GM23338 (cell line): Measurements from ENCODE around the gene CHST13. TPM values are rescaled to one million over a fixed set of nuclear protein-coding genes. Genes with fewer than 3 reads are reported as not detected.

Experiments
- ATAC-seq: fragments of 200-7000 bp; cut with Tn5 transposase; 3 replicates; pipeline ENCODE4 v1.9.1; 2020
- DNase-seq: peaks from one replicate; pipeline ENCODE4 v3.0.0-alpha.2; 2015; ENCODE audit warnings: low spot score
- H2AFZ ChIP-seq: fragments of 200-600 bp; sonication (generic); 2 replicates; pipeline ENCODE4 v1.8.0; 2016; ENCODE audit warnings: antibody characterized with exemption, mild to moderate bottlenecking, moderate library complexity
- H3F3A ChIP-seq: fragments of 200-600 bp; sonication (generic); replicated peaks from 2 replicates; pipeline ENCODE4 v1.8.0; 2017; ENCODE audit warnings: antibody characterized with exemption, mixed run types, low read depth
- H3K27ac ChIP-seq: fragments of 200-600 bp; sonication (generic); 2 replicates; pipeline ENCODE4 v1.6.1; 2016; ENCODE audit warnings: low read depth
- H3K27me3 ChIP-seq: fragments of 200-600 bp; sonication (generic); 2 replicates; pipeline ENCODE4 v1.8.0; 2016; ENCODE audit warnings: mild to moderate bottlenecking, mixed run types, moderate library complexity; ENCODE audit not compliant: insufficient read depth
- H3K36me3 ChIP-seq: fragments of 200-600 bp; sonication (generic); 2 replicates; pipeline ENCODE4 v1.8.0; 2016; ENCODE audit warnings: mild to moderate bottlenecking; ENCODE audit not compliant: insufficient read depth
- H3K4me1 ChIP-seq: fragments of 200-600 bp; sonication (generic); 2 replicates; pipeline ENCODE4 v1.8.0; 2016; ENCODE audit warnings: mild to moderate bottlenecking, moderate library complexity; ENCODE audit not compliant: insufficient read depth
- H3K4me2 ChIP-seq: fragments of 200-600 bp; sonication (generic); 2 replicates; pipeline ENCODE4 v1.7.1; 2017; ENCODE audit warnings: mixed run types
- H3K4me3 ChIP-seq: fragments of 200-600 bp; sonication (generic); 2 replicates; pipeline ENCODE4 v1.6.1; 2016; ENCODE audit warnings: mixed run types
- H3K79me2 ChIP-seq: fragments of 200-600 bp; sonication (generic); replicated peaks from 2 replicates; pipeline ENCODE4 v1.8.0; 2017; ENCODE audit warnings: mild to moderate bottlenecking; ENCODE audit not compliant: insufficient read depth
- H3K9me2 ChIP-seq: fragments of 200-600 bp; sonication (generic); 2 replicates; pipeline ENCODE4 v1.8.0; 2017; ENCODE audit not compliant: insufficient read depth
- H4K20me1 ChIP-seq: fragments of 200-600 bp; sonication (generic); replicated peaks from 2 replicates; pipeline ENCODE4 v1.8.0; 2017; ENCODE audit warnings: mild to moderate bottlenecking; ENCODE audit not compliant: insufficient read depth
- H3K27ac Mint-ChIP-seq: 2 replicates; pipeline ENCODE4 v1.8.0; 2020; ENCODE audit warnings: inconsistent platforms, mild to moderate bottlenecking, moderate library complexity, mixed read lengths
- H3K27me3 Mint-ChIP-seq: 3 replicates; pipeline ENCODE4 v1.8.0; 2022; ENCODE audit warnings: low read depth, mild to moderate bottlenecking, moderate library complexity, mixed read lengths, inconsistent platforms; ENCODE audit not compliant: insufficient read depth, poor library complexity
- H3K36me3 Mint-ChIP-seq: 3 replicates; pipeline ENCODE4 v1.8.0; 2021; ENCODE audit warnings: low read depth, mild to moderate bottlenecking, inconsistent platforms, moderate library complexity, mixed read lengths
- H3K4me1 Mint-ChIP-seq: 3 replicates; pipeline ENCODE4 v1.8.0; 2020; ENCODE audit warnings: mild to moderate bottlenecking, inconsistent platforms, mixed read lengths
- H3K4me3 Mint-ChIP-seq: 3 replicates; pipeline ENCODE4 v1.8.0; 2021; ENCODE audit warnings: moderate library complexity, mild to moderate bottlenecking, inconsistent platforms, mixed read lengths
- H3K9me3 Mint-ChIP-seq: 3 replicates; pipeline ENCODE4 v1.8.0; 2020; ENCODE audit warnings: moderate library complexity, mild to moderate bottlenecking, inconsistent platforms, mixed read lengths
- CREB1 ChIP-seq: fragments of 250-450 bp; sonication (Bioruptor Pico); IDR thresholded peaks from 2 replicates; pipeline ENCODE4 v1.5.0; 2020; ENCODE audit warnings: low read depth, mild to moderate bottlenecking, moderate library complexity
- NANOG ChIP-seq: IDR thresholded peaks from 2 replicates; pipeline ENCODE4 v1.6.1; 2016; ENCODE audit warnings: antibody characterized with exemption, borderline replicate concordance
- POLR2AphosphoS5 ChIP-seq: IDR thresholded peaks from 2 replicates; pipeline ENCODE4 v1.6.1; 2016; ENCODE audit warnings: antibody characterized with exemption, low read depth
- STAT1 ChIP-seq: IDR thresholded peaks from one replicate; pipeline ENCODE4 v1.6.1; 2016; ENCODE audit warnings: antibody characterized with exemption; ENCODE audit not compliant: unreplicated experiment
- ZNF114 ChIP-seq: fragments of 250-450 bp; sonication (Bioruptor Pico); IDR thresholded peaks from 2 replicates; pipeline ENCODE4 v1.5.0; 2020; ENCODE audit warnings: mild to moderate bottlenecking, moderate library complexity
- polyA plus RNA-seq: library from polyadenylated mRNA; unstranded; fragments of >200 nt; fragmentation: Nextera tagmentation; extraction: Ambion mirVana; gene quantifications from 2 replicates; pipeline ENCODE4 v1.2.1, GENCODE V29; 2016
- total RNA-seq: library from RNA; depleted of rRNA; stranded (reverse); fragments of >200 nt; shearing (Covaris generic); gene quantifications from 2 replicates; pipeline ENCODE4 v1.2.3, GENCODE V29; 2014
- TF ChIP-seq, protein P1 (sequence below): fragments of 250-450 bp; sonication (Bioruptor Pico); IDR thresholded peaks from 2 replicates; pipeline ENCODE4 v1.5.0; 2020; ENCODE audit warnings: mild to moderate bottlenecking, moderate library complexity
- TF ChIP-seq, protein P2 (sequence below), 2 experiments: fragments of 200-600 bp in 1 of 2; sonication (generic) in 1 of 2; conservative IDR thresholded peaks; 2 replicates each; pipeline versions ENCODE4 v1.5.1 to v1.6.1; 2016 to 2017; ENCODE audit warnings: antibody characterized with exemption in 2 of 2, low read depth in 2 of 2, mild to moderate bottlenecking in 2 of 2, moderate library complexity in 1 of 2

The CHST13 gene
- total and polyA plus RNA-seq, 2 experiments from 2014 or later: 3.7 to 8.4 TPM

- TF ChIP-seq, protein P1, sequence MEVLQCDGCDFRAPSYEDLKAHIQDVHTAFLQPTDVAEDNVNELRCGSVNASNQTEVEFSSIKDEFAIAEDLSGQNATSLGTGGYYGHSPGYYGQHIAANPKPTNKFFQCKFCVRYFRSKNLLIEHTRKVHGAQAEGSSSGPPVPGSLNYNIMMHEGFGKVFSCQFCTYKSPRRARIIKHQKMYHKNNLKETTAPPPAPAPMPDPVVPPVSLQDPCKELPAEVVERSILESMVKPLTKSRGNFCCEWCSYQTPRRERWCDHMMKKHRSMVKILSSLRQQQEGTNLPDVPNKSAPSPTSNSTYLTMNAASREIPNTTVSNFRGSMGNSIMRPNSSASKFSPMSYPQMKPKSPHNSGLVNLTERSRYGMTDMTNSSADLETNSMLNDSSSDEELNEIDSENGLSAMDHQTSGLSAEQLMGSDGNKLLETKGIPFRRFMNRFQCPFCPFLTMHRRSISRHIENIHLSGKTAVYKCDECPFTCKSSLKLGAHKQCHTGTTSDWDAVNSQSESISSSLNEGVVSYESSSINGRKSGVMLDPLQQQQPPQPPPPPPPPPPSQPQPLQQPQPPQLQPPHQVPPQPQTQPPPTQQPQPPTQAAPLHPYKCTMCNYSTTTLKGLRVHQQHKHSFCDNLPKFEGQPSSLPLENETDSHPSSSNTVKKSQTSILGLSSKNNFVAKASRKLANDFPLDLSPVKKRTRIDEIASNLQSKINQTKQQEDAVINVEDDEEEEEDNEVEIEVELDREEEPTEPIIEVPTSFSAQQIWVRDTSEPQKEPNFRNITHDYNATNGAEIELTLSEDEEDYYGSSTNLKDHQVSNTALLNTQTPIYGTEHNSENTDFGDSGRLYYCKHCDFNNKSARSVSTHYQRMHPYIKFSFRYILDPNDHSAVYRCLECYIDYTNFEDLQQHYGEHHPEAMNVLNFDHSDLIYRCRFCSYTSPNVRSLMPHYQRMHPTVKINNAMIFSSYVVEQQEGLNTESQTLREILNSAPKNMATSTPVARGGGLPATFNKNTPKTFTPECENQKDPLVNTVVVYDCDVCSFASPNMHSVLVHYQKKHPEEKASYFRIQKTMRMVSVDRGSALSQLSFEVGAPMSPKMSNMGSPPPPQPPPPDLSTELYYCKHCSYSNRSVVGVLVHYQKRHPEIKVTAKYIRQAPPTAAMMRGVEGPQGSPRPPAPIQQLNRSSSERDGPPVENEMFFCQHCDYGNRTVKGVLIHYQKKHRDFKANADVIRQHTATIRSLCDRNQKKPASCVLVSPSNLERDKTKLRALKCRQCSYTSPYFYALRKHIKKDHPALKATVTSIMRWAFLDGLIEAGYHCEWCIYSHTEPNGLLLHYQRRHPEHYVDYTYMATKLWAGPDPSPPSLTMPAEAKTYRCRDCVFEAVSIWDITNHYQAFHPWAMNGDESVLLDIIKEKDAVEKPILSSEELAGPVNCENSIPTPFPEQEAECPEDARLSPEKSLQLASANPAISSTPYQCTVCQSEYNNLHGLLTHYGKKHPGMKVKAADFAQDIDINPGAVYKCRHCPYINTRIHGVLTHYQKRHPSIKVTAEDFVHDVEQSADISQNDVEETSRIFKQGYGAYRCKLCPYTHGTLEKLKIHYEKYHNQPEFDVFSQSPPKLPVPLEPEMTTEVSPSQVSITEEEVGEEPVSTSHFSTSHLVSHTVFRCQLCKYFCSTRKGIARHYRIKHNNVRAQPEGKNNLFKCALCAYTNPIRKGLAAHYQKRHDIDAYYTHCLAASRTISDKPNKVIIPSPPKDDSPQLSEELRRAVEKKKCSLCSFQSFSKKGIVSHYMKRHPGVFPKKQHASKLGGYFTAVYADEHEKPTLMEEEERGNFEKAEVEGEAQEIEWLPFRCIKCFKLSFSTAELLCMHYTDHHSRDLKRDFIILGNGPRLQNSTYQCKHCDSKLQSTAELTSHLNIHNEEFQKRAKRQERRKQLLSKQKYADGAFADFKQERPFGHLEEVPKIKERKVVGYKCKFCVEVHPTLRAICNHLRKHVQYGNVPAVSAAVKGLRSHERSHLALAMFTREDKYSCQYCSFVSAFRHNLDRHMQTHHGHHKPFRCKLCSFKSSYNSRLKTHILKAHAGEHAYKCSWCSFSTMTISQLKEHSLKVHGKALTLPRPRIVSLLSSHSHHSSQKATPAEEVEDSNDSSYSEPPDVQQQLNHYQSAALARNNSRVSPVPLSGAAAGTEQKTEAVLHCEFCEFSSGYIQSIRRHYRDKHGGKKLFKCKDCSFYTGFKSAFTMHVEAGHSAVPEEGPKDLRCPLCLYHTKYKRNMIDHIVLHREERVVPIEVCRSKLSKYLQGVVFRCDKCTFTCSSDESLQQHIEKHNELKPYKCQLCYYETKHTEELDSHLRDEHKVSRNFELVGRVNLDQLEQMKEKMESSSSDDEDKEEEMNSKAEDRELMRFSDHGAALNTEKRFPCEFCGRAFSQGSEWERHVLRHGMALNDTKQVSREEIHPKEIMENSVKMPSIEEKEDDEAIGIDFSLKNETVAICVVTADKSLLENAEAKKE (CRISPR knock-in tag): no peak
- no peak for TF ChIP-seq NANOG
- TF ChIP-seq CREB1 (CRISPR knock-in tag): no peak
Observed at GRCh38 chr3:126549861-126550487, 26.0 kb downstream of the CHST13 start (continued).

DNA sequence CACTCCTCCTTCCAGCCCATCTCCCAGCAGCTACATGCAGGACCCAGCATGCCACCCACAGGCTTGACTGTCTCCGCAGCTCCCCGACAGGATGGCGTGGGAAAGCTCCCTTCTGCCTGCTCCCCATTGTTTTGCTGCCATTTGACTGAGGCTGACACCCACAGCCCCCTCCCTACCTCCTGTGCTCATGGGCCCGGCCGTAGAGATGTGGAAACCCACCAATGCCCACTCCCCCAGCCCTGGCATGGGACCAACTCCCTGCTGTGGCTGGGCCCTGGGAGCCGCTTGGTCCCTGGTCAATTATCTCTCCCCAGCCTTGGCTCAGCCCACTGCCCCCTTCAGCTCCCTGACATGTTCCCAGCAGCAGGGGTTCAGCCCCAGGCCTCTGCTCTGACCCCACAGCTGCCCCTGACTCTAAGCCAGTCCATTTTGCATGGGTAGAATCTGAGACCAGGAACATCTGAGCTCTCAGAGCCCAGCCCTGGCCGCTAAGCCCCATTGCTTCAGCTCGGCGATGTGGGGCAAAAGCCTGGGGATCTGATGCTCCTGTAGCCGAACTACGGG is 26.6 kb downstream of the CHST13 start:
- Histone ChIP-seq H3K36me3 (no peaks in the 10 kb centered on the region), H3F3A (no peaks in the 10 kb centered on the region), H4K20me1 (no peaks in the 10 kb centered on the region), H2AFZ (no peak overlapping the region), H3K4me2 (no peak overlapping the region), H3K4me3 (no peak overlapping the region), H3K4me1 (peaks cover 18% of the 10 kb centered on the region), H3K27me3 (no peaks in the 10 kb centered on the region), H3K27ac (no peak overlapping the region), H3K79me2 (no peaks in the 10 kb centered on the region), H3K9me2 (no peaks in the 10 kb centered on the region)
- H3K9me3 Mint-ChIP-seq: no peaks in the 10 kb centered on the region; the same call in 2 of the 3 replicates
- DNase-seq: no peak
- H3K27me3 Mint-ChIP-seq: peaks cover 16% of the 10 kb centered on the region
- H3K4me3 Mint-ChIP-seq: no peak overlapping the region
- ATAC-seq: no peak
- peaks cover 40% of the 10 kb centered on the region for H3K4me1 Mint-ChIP-seq
- H3K27ac Mint-ChIP-seq: no peak overlapping the region; the same call in 1 of the 2 replicates
- no peaks in the 10 kb centered on the region for H3K36me3 Mint-ChIP-seq
- TF ChIP-seq, protein P2, sequence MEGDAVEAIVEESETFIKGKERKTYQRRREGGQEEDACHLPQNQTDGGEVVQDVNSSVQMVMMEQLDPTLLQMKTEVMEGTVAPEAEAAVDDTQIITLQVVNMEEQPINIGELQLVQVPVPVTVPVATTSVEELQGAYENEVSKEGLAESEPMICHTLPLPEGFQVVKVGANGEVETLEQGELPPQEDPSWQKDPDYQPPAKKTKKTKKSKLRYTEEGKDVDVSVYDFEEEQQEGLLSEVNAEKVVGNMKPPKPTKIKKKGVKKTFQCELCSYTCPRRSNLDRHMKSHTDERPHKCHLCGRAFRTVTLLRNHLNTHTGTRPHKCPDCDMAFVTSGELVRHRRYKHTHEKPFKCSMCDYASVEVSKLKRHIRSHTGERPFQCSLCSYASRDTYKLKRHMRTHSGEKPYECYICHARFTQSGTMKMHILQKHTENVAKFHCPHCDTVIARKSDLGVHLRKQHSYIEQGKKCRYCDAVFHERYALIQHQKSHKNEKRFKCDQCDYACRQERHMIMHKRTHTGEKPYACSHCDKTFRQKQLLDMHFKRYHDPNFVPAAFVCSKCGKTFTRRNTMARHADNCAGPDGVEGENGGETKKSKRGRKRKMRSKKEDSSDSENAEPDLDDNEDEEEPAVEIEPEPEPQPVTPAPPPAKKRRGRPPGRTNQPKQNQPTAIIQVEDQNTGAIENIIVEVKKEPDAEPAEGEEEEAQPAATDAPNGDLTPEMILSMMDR (conservative IDR thresholded peaks at IDR 0.05; ENCODE audit: low read depth in 2 of 2): no peak
- TF ChIP-seq ZNF114 (CRISPR knock-in tag) (no peak), POLR2AphosphoS5 (no peak), CREB1 (CRISPR knock-in tag) (no peak), STAT1 (no peak)
- TF ChIP-seq, protein P1 (CRISPR knock-in tag): no peak
